ENCODE measurements around the gene FAM174C.

FAM174C gene

GRCh38 chr19:1237027-1237659, 38.2 kb upstream of the FAM174C start:
- DNase-seq (ENCODE audit: low spot score) = no peak

- DNase-seq (ENCODE audit: low spot score) = peak; percentile 25
These were observed 37.5 kb upstream of the FAM174C start, which contains the start of gene CBARP for GRCh38 chr19:1237754-1238368. Gene CBARP, minus strand, starts transcription at chr19:1238005. Its CDS starts 1,905 bp downstream, at chr19:1236100.

- no peak for DNase-seq (ENCODE audit: low spot score)
These were observed 36.7 kb upstream of the FAM174C start for GRCh38 chr19:1238369-1239303.

- no peak for DNase-seq (ENCODE audit: low spot score)
These were observed 35.9 kb upstream of the FAM174C start for GRCh38 chr19:1239420-1239795.

GRCh38 chr19:1239796-1240737, 35.3 kb upstream of the FAM174C start:
- peak; percentile 86 for DNase-seq (ENCODE audit: low spot score)

GRCh38 chr19:1240925-1241324, 34.4 kb upstream of the FAM174C start:
- no peak for DNase-seq (ENCODE audit: low spot score)

- DNase-seq (ENCODE audit: low spot score) = peak; percentile 95
These were observed 33.8 kb upstream of the FAM174C start, which contains the start of gene ATP5F1D for GRCh38 chr19:1241417-1242095. Gene ATP5F1D, plus strand, starts transcription at chr19:1241751. Its CDS starts 100 bp downstream, at chr19:1241851.

GRCh38 chr19:1243768-1244692, 31.3 kb upstream of the FAM174C start:
- peak; percentile 83 for DNase-seq (ENCODE audit: low spot score)

GRCh38 chr19:1244693-1245451, 30.5 kb upstream of the FAM174C start:
- DNase-seq (ENCODE audit: low spot score) = peak; percentile 50

- peak; percentile 46 for DNase-seq (ENCODE audit: low spot score)
These were observed 29.7 kb upstream of the FAM174C start for GRCh38 chr19:1245494-1246264.

GRCh38 chr19:1246265-1247087, 28.9 kb upstream of the FAM174C start:
- DNase-seq (ENCODE audit: low spot score) = peak; percentile 26

- no peak for DNase-seq (ENCODE audit: low spot score)
These were observed 27.6 kb upstream of the FAM174C start for GRCh38 chr19:1247748-1248138.

GRCh38 chr19:1248139-1248785, 27.1 kb upstream of the FAM174C start, which contains the start of gene MIDN:
Gene MIDN, plus strand, starts transcription at chr19:1248583. Its CDS starts 1,714 bp downstream, at chr19:1250297.
- peak; percentile 94 for DNase-seq (ENCODE audit: low spot score)

GRCh38 chr19:1248786-1249297, 26.5 kb upstream of the FAM174C start:
- peak; percentile 81 for DNase-seq (ENCODE audit: low spot score)

- DNase-seq (ENCODE audit: low spot score) = peak; percentile 97
These were observed 25.9 kb upstream of the FAM174C start for GRCh38 chr19:1249298-1249989.

- DNase-seq (ENCODE audit: low spot score) = no peak
These were observed 25.3 kb upstream of the FAM174C start for GRCh38 chr19:1249990-1250436.

Measured in kidney tubule cell (primary cell).